Activated CD4-positive, alpha-beta T cell treated with anti-CD3 and anti-CD28 coated beads, Interleukin-2, amount 50 U/mL, for 1 hour (primary cell): ENCODE results near the gene ZNHIT6.

Source experiments
- DNase-seq: peaks from one replicate; pipeline ENCODE4 v3.0.0-alpha.2; 2020

Gene ZNHIT6

GRCh38 chr1:85616364-85616705 is 91.9 kb downstream of the ZNHIT6 start:
- no peak for DNase-seq

- DNase-seq: no peak
Observed at GRCh38 chr1:85615586-85616363, 92.5 kb downstream of the ZNHIT6 start.

GRCh38 chr1:85612704-85613361 is 95.4 kb downstream of the ZNHIT6 start:
- DNase-seq: no peak

DNA sequence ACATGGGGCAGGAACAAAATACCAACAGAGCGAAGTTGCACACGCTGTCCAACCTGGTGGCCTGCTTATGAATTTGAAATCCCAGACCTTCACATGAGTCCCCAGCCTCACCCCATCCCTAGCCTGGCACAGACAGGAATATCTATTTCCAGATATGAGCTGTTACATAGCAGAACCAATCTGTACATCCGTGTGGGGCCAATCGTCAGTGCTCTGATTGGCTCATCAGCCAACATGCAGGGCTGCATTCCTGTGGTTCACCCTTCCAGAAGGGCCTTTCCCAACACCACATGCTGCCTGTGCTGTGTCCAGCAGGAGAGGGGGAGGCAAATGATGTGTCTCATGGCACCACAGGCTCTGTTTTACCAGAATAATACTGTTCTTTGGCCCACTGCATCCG is 96.4 kb downstream of the ZNHIT6 start:
- DNase-seq: no peak

- no peak for DNase-seq
Observed at GRCh38 chr1:85611425-85611824, 96.8 kb downstream of the ZNHIT6 start.

DNA sequence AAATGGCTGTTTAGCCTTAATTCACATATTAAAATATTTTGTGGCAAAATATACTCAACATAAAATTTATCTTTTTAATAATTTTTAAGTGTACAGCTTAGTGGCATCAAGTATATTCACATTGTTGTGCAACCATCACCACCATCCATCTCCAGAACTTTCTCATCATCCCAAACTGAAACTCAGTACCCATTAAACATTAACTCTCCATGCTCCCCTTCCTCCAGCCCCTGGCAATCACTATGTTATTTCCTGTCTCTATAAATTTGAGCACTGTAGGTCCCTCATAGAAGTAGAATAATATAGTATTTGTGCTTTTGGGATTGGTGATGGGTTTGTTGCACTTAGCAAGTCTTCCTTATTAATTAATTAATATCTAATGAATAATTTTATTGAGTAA is 98.3 kb downstream of the ZNHIT6 start:
- no peak for DNase-seq

DNA sequence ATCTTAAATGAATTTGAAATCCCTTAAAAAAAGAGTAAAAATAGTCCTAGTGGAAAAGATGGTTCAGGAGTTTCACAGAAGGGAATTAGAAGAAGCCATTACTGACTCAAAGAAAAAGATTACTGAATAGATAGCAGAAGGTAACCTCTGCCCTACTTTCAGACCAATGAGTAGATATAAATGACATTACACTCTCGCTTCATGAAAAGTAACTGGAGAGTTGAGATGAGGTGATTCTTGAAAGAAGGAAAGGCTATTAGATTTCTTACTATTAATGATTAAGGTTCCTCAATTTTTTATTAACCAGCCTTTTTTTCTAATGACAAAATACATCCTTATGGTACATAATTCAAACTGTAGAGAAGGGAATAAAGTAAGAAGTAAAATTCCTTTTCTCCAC is 99.4 kb downstream of the ZNHIT6 start:
- no peak for DNase-seq

- no peak for DNase-seq
Observed at GRCh38 chr1:85607921-85608265, 100.3 kb downstream of the ZNHIT6 start.

GRCh38 chr1:85607126-85607920 is 100.9 kb downstream of the ZNHIT6 start:
- DNase-seq: no peak

DNA sequence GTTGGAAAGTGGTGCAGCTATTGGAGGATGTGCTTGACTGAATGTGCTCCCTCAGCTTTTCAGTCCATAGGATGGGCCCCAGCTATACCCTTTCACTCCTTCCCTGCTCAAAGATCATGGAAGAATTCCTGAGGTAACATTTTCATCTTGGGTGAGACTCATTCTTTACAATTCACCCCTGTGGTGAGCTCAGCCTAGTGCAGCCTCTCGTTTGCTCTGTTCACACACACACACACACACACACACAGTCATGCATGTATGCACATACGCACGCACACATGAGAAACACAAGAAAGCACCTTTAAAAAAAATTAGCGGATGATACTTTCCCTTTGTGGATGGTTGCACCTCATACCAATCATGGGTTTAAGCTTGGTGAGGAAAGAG is 101.8 kb downstream of the ZNHIT6 start:
- DNase-seq: no peak

DNA sequence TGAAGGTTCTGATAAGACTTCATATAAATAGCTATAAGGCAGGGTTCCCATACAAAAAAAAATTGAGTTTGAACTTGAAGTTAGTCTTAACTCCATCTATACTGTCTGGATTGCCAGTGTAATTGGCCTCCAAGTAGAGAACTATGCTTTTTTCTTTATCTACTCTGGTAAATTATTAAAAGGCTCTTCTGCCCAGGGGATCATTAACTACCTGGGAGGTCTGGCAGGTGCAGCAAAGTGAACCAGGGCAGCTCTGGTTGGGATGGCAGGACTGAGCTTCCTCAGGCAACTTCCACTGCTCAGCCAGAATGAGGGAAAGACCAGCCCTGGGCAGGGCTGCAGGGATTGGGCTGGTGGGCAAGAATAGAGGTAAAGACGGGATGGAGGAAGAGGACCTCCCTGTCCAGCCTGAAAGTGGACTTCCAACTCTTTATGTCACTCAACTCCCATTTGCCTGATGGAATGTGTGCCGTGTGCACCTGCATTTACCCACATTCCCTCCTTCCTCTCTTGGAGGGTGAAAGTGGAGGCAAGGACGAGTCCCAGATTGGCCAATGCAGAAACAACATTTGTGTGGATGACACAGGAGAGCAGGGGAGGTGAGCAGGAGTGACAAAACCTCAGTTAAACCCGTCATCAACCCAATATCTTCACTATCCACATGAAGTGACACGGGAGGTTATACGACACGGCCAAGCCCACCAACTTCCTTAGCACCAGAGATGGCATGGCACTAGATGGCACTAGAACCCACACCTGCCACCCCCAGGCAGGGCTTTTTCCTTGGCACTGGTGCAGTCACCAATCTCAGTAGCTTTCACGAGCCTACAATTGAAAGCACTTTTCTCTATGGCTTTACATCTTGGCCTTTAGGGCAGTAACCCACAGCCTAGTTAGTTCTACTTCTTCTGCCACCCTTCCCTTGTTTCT is 102.5 kb downstream of the ZNHIT6 start:
- DNase-seq: no peak

GRCh38 chr1:85604298-85604997 is 103.8 kb downstream of the ZNHIT6 start:
- DNase-seq: no peak

DNA sequence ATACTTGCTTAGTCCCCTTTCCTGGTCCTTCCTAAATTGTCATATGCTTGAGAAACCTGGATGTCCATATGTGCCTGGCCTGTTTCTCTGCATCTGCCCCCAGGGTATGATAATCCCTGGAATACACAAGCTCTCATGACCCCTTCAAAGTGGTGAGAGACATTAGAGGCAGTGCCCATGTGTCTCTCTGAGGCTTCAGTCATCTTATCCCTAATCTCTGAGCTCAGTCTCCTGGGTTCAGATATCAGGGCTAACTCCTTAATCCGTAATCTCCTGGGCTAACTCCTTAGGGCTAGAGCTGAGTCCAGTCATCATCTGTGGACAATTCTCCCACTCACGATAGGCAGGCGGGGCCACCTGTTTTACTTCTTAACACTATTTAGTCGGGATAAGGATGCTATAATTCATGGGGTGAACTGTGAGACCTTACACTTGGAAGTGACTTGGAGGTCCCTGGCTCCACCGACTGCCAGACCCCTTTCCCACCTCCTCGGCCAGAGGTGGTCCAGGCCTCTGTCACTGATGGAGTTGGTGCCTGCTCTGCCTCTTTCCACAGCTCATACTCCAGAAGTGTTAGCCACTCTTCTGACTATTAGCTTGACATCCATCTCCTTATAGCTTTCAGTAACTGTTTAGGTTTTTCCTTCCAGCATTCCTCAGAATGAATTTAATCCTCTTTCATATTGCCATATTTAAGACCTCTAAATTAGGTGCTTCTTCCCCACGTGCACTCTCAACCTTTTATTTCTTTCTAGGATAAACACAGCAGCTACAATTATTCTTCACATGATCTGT is 105.0 kb downstream of the ZNHIT6 start:
- no peak for DNase-seq

DNA sequence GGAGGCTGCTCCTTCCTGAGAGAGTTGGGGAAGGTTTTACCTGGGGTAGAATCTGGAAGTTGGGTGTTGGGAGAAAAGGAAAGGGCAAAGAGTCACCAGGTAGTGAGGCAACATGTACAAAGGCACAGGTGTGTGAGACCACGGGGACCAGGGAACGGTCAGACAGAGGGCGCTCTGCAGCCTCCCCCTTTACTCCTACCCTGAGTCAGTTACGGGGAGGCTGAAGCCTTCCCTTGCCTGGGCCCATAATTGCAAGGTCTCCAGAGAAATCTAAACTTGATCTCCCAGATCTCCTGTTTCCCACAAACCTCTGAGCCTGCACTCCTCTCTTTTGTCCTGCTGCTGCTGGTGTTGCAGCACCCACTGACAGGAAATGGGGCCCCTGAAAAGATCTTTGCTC is 105.7 kb downstream of the ZNHIT6 start:
- no peak for DNase-seq

- no peak for DNase-seq
Observed at GRCh38 chr1:85601901-85602300, 106.3 kb downstream of the ZNHIT6 start.

GRCh38 chr1:85599681-85600080 is 108.6 kb downstream of the ZNHIT6 start:
- DNase-seq: no peak
